ENCODE results near the gene COPZ1.

DNA sequence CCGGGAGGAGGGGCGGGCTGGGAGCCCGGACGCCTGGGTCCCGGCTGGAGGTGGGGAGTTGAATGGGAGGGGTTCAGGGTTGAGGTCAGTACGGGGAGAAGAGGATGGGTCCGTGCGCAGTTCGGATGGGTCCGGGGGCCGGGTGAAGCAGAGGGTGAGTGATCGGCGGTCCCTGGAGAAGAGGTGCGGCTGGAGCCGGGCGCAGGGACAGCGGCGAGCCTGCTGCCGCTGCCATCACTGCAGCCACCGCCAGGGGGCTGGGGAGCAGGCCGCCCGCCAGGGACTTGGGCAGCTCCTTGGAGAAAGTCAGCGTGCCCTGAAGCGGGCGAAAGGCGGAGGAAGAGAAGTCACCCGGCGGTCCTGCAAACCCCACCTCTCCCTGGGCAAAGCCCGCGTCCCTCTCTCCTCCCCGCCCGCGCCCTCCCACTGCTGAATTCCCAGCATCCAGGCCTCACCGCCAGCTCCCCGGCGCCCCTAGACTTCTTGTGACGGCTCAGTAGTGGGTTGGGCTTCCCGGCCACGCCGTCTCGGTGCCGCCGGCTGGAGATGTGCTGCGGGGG lies 45.3 kb downstream of the COPZ1 start:
- no peak for TF ChIP-seq CTCF (IDR thresholded peaks at IDR 0.05; ENCODE audit: low read depth, low read length)
- no peak for TF ChIP-seq EZH2phosphoT487 (IDR thresholded peaks at IDR 0.05; ENCODE audit: low read depth)

All from OCI-LY3 (cell line).